ENCODE measurements around the gene SUMF1. TPM values are rescaled to one million over a fixed set of nuclear protein-coding genes. Genes with fewer than 3 reads are reported as not detected.

Gene SUMF1
- total RNA-seq, 4 donors from 2014 or later, result 39.6 to 51.3 (median 47.0) TPM

- 76 to 86% methylated on average over 5 of the region's 5 CpGs for whole genome bisulfite sequencing, 2 donors (ENCODE audit: low coverage in 1 of 2)
- no peaks in the 10 kb centered on the region for H3K9me3 ChIP-seq
- peaks cover 16 to 68% (median 16%) of the 10 kb centered on the region in 3 donors for H3K4me1 ChIP-seq
- peaks cover 0 to 31% of the 10 kb centered on the region in 2 donors for H3K36me3 ChIP-seq
- no peak for ATAC-seq
- no peak overlapping the region for H3K4me3 ChIP-seq
- H3K27me3 ChIP-seq, result no peaks in the 10 kb centered on the region
- TF ChIP-seq EP300 (IDR thresholded peaks at IDR 0.05) (no peak), CTCF (IDR thresholded peaks at IDR 0.05) (no peak), POLR2AphosphoS5 (IDR thresholded peaks at IDR 0.05) (no peak), POLR2A (IDR thresholded peaks at IDR 0.05) (no peak)
- H3K27ac ChIP-seq, result peak overlapping the region in 3 of 4 donors; percentile 83 to 87 (median 86)
Observed at GRCh38 chr3:4503050-4503449, 36.0 kb upstream of the SUMF1 start.

GRCh38 chr3:4501927-4502326, 34.9 kb upstream of the SUMF1 start:
- Histone ChIP-seq H3K4me3 (no peak overlapping the region), H3K36me3 (peaks cover 0 to 31% of the 10 kb centered on the region in 2 donors), H3K27me3 (no peaks in the 10 kb centered on the region), H3K27ac (peak overlapping the region in 2 of 4 donors; percentile 83 to 87), H3K4me1 (peaks cover 9 to 68% (median 11%) of the 10 kb centered on the region in 3 donors), H3K9me3 (no peaks in the 10 kb centered on the region)
- 64 to 69% methylated on average over 7 to 9 of the region's 9 CpGs for WGBS, 2 donors (ENCODE audit: low coverage in 1 of 2)
- no peak for ATAC-seq
- TF ChIP-seq EP300 (IDR thresholded peaks at IDR 0.05) (no peak), POLR2AphosphoS5 (IDR thresholded peaks at IDR 0.05) (no peak), CTCF (IDR thresholded peaks at IDR 0.05) (no peak), POLR2A (IDR thresholded peaks at IDR 0.05) (no peak)

GRCh38 chr3:4501437-4501836, 34.4 kb upstream of the SUMF1 start:
- Histone ChIP-seq H3K36me3 (peaks cover 0 to 31% of the 10 kb centered on the region in 2 donors), H3K27me3 (no peaks in the 10 kb centered on the region), H3K9me3 (no peaks in the 10 kb centered on the region), H3K4me3 (no peak overlapping the region), H3K27ac (peak overlapping the region in 2 of 4 donors; percentile 83 to 87), H3K4me1 (peaks cover 9 to 68% (median 13%) of the 10 kb centered on the region in 3 donors)
- WGBS, 2 donors (ENCODE audit: low coverage in 1 of 2), result 81 to 88% methylated on average over 1 to 3 of the region's 3 CpGs
- TF ChIP-seq POLR2A (IDR thresholded peaks at IDR 0.05) (no peak), CTCF (IDR thresholded peaks at IDR 0.05) (no peak), EP300 (IDR thresholded peaks at IDR 0.05) (no peak), POLR2AphosphoS5 (IDR thresholded peaks at IDR 0.05) (no peak)
- no peak for ATAC-seq

- ATAC-seq, result no peak
- Histone ChIP-seq H3K4me1 (peaks cover 0 to 60% (median 11%) of the 10 kb centered on the region in 3 donors), H3K27me3 (no peaks in the 10 kb centered on the region), H3K4me3 (no peak overlapping the region), H3K9me3 (no peaks in the 10 kb centered on the region), H3K36me3 (peaks cover 0 to 31% of the 10 kb centered on the region in 2 donors), H3K27ac (no peak overlapping the region)
- 68 to 94% methylated on average over 3 to 5 of the region's 5 CpGs for WGBS, 2 donors (ENCODE audit: low coverage in 1 of 2)
- TF ChIP-seq POLR2A (IDR thresholded peaks at IDR 0.05) (no peak), CTCF (IDR thresholded peaks at IDR 0.05) (no peak), POLR2AphosphoS5 (IDR thresholded peaks at IDR 0.05) (no peak), EP300 (IDR thresholded peaks at IDR 0.05) (no peak)
Observed at GRCh38 chr3:4498446-4498845, 31.4 kb upstream of the SUMF1 start.

- Histone ChIP-seq H3K4me1 (peaks cover 0 to 55% (median 11%) of the 10 kb centered on the region in 3 donors), H3K4me3 (no peak overlapping the region), H3K27me3 (no peaks in the 10 kb centered on the region), H3K27ac (no peak overlapping the region), H3K36me3 (peaks cover 0 to 31% of the 10 kb centered on the region in 2 donors), H3K9me3 (no peaks in the 10 kb centered on the region)
- 38 to 40% methylated on average over 1 of the region's 1 CpG for WGBS, 2 donors (ENCODE audit: low coverage in 1 of 2)
- no peak for TF ChIP-seq POLR2A (IDR thresholded peaks at IDR 0.05)
- no peak for TF ChIP-seq EP300 (IDR thresholded peaks at IDR 0.05)
- TF ChIP-seq CTCF (IDR thresholded peaks at IDR 0.05), result no peak
- TF ChIP-seq POLR2AphosphoS5 (IDR thresholded peaks at IDR 0.05), result no peak
- no peak for ATAC-seq
Observed at GRCh38 chr3:4497843-4498324, 30.8 kb upstream of the SUMF1 start.
